ENCODE results near the gene CHD3.
"Not testable (repeated sequence)": the region's sequence is repeated elsewhere in the genome, so short reads cannot be mapped to it uniquely, and the experiment has no call there.

CHD3 gene

DNA sequence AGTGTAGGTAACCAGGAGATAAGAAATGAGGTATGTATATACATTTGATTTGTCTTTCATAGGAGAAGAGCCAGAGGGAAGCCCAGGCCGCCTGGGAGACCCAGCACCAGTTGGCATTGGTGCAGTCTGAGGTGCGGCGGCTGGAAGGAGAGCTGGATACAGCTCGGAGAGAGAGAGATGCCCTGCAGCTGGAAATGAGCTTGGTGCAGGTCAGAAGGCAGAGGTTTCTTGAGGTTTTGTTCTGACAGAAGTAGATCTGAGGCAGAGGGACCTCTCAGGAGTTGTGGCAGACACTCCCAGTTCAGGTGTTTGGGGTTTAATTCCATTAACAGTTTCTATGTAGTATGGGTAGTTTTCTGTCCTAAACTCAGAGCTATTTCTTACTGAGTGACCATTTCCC is 51.4 kb downstream of the CHD3 start:
- DNase-seq = no peak

- no peak for DNase-seq
Measured at GRCh38 chr17:7940743-7941142, 52.2 kb downstream of the CHD3 start.

GRCh38 chr17:7943291-7943690 is 54.7 kb downstream of the CHD3 start:
- no peak for DNase-seq

- no peak for DNase-seq
Measured at GRCh38 chr17:7944326-7944725, 55.7 kb downstream of the CHD3 start.

DNA sequence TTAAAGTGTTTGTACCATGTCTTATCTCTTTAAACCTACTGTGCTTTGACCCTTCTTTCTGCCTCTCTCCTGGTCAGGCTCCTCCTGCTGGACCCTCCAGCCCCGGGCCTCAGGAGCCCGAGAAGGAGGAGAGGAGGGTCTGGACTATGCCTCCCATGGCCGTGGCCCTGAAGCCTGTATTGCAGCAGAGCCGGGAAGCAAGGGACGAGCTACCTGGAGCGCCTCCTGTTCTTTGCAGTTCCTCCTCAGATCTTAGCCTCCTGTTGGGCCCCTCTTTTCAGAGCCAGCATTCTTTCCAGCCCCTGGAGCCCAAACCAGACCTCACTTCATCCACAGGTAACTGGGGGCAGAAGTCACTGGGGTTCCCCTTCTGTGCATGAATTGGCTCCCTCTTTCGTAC is 57.1 kb downstream of the CHD3 start:
- no peak for DNase-seq

GRCh38 chr17:7946441-7946840 is 57.9 kb downstream of the CHD3 start:
- DNase-seq = no peak

- no peak for DNase-seq
Measured at GRCh38 chr17:7947651-7948050, 59.1 kb downstream of the CHD3 start.

DNA sequence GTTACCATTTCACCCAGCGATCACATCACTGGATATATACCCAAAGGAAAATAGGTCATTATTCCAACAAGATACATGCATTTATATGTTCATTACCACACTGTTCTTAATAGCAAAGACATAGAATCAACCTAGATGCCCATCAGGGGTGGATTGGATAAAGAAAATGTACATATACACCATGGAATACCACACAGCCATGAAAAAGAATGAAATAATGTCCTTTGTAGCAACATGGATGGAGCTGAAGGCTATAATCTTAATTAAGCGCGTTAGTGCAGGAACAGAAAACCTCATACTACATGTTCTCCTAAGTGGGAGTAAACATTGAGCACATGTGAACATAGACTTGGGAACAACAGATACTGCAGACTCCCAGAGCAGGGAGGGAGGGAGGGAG is 62.0 kb downstream of the CHD3 start:
- DNase-seq = no peak

GRCh38 chr17:7951143-7951792 is 62.7 kb downstream of the CHD3 start:
- no peak for DNase-seq

- DNase-seq = not testable (repeated sequence)
Measured at GRCh38 chr17:7953266-7953665, 64.7 kb downstream of the CHD3 start.

- no peak for DNase-seq
Measured at GRCh38 chr17:7955414-7956227, 67.0 kb downstream of the CHD3 start.

DNA sequence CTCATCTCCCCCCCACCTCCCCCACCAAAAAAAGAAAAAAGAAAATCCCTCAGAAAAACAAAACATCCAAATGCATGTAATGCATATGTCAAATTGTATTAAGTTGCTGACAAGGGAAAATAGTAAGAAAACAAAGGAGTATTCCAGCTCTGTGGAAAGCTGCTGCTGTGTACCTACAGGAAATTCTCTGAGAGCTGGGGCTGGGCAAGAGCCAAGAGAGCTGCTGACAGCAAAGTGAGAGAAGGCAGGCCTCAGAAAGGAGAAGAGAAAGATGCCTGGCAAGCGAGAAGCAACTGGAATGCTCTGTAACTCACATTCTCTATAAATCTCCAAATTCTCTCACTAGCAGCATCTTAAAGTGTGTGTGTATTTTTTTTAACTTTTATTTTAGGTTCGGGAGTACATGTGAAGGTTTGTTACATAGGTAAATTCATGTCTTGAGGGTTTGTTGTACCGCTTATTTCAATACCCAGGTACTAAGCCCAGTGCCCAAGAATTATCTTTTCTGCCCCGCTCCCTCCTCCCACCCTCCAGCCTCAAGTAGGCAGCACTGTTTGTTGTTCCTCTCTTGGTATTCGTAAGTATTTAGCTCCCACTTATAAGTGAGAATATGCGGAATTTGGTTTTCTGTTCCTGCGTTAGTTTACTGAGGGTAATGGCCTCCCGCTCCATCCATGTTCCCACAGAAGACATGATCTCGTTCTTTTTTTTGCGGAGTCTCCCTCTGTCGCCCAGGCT is 67.8 kb downstream of the CHD3 start:
- DNase-seq = no peak

DNA sequence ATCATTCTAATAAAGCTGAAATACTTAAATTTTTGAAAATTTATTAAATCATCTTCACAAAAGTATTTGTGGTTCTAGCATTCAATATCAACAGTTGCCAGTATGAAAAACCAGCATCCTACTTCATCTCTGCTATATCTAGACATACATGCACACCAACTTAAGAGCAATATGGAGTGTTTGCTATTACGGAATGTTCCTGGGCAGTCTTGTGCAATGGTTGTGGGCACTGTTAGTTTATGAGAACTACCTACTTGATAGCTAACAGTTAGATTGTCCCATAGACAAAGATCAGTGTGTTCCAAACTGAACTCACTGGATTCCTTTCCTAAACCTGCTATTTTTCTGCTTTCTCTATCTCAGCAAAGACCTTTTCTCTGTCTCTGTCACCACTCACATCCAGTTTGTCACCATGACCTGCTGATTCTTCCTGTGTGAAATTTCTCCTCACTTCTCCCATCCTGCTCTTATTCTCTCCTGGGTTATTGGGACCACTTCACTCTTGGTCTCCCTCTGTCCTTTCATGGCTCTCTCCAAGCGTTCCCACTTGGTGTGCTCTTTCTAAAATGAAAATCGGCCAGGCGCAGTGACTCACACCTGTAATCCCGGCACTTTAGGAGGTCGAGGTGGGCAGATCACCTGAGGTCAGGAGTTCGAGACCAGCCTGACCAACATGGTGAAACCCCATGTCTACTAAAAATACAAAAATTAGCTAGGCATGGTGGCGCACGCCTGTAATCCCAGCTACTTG is 71.1 kb downstream of the CHD3 start:
- no peak for DNase-seq

DNA sequence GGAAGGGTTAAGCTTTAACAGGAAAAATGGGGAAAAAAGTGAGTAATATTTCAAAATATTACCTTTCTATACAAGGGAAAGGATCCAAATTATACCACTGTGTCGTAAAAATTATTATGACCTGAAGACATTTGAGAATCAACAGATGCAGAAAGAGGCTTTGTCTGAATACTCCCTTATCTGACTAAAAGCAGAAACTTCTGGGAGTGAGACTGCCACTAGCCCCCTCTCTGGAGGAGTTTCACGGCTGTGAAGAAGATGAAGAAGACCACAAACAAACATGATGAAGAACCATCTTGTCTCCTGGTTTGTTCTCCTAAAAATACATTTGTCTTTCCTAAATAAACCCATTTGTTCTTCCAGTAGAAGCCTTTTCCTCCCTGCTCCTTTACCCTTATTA is 72.8 kb downstream of the CHD3 start:
- DNase-seq = no peak
